Measurements from ENCODE around the gene COLEC11.

DNA sequence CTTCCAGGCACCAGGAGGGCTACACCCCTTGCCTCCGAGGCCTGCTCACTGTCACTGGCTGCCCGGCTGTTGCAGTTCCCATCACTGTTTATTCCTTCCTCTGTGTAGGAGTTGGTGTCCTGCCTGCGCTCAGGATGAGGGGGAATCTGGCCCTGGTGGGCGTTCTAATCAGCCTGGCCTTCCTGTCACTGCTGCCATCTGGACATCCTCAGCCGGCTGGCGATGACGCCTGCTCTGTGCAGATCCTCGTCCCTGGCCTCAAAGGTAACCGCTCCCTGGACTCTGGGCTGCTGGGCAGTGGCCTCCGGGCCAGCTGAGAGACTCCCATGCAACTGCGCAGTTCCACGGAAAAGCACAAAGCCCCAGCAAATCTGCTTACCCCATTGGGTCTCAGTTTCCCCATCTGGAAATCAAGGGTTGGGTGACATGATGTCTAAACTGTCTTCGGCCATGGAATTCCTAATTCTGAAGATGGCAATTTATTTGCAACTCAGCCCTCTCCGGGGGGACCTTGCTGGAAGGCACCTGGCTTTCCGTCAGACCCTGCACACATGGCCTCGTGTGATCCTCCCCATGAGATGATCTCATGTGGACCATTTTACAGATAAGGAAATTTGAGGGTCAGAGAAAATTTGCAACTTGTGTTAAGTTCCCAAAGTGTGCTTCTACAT lies 9.4 kb downstream of the COLEC11 start:
- TF ChIP-seq, protein P1, sequence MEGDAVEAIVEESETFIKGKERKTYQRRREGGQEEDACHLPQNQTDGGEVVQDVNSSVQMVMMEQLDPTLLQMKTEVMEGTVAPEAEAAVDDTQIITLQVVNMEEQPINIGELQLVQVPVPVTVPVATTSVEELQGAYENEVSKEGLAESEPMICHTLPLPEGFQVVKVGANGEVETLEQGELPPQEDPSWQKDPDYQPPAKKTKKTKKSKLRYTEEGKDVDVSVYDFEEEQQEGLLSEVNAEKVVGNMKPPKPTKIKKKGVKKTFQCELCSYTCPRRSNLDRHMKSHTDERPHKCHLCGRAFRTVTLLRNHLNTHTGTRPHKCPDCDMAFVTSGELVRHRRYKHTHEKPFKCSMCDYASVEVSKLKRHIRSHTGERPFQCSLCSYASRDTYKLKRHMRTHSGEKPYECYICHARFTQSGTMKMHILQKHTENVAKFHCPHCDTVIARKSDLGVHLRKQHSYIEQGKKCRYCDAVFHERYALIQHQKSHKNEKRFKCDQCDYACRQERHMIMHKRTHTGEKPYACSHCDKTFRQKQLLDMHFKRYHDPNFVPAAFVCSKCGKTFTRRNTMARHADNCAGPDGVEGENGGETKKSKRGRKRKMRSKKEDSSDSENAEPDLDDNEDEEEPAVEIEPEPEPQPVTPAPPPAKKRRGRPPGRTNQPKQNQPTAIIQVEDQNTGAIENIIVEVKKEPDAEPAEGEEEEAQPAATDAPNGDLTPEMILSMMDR (optimal IDR thresholded peaks at IDR 0.05 in 1 of 3, IDR thresholded peaks at IDR 0.05 in 1 of 3, conservative IDR thresholded peaks at IDR 0.05 in 1 of 3; ENCODE audit: extremely low read depth in 1 of 3, insufficient read depth in 2 of 3, low read length in 3 of 3): no peak
- TF ChIP-seq EZH2 (IDR thresholded peaks at IDR 0.05; ENCODE audit: low read length): no peak

Measured in keratinocyte (primary cell).